ENCODE data around the gene ST8SIA5.

ST8SIA5 gene

DNA sequence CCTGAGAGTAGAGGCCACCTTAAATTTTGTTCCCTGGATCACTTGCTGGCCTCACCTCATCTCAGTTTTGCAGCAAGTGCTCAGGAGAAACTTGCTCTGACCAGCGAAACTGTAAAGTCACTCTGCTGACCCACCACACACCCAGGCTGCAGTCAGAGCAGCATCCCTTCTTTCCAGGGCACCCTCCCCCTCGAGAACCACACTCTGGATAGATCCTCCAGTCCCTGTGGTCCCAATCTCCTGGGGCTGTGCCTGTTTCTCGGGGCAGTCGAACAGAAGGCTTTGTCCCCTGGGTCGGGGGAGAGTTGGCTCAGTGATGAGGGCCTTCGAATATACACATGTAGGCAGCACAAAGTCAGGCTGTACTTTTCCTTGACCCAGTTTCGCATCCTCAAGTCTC, 18.4 kb downstream of the ST8SIA5 start:
- DNase-seq = no peak

DNA sequence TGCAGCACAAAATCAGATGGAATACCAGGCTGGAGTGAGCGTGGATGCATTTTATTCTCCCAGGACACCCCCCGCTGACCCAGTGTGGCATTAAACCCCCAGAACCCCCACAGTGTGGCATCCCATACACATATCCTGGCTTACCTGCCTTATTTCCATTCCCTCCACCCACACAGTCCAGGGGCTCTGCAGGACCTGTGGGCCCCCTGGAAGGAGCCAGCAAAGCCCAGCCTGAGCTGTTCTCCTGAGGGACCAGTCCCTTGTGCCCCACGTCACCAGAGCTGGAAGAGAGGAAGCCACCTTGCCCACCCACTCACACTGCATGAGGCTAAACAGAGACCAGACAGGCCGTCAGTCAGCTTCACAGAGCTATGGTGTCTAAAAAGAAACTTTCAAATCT, 20.1 kb downstream of the ST8SIA5 start:
- DNase-seq = no peak

DNA sequence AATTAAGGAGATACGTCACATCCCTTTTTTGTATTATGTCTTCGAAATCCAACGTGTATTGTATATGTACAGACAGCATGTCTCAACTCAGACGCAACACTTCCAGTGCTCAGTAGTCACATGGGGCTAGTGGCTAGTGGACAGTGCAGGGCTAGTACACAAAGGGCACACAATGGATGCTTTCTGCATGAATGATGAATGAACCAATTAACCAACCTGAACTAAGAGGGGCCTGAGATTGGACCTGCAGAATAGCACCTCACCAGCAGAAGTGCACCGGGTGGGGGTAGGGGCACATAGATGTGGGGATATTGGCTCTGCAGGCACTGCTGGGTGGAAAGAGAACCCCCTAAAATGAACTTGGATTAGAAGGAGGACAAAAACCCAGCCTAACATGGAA, 20.7 kb downstream of the ST8SIA5 start:
- DNase-seq = no peak

DNA sequence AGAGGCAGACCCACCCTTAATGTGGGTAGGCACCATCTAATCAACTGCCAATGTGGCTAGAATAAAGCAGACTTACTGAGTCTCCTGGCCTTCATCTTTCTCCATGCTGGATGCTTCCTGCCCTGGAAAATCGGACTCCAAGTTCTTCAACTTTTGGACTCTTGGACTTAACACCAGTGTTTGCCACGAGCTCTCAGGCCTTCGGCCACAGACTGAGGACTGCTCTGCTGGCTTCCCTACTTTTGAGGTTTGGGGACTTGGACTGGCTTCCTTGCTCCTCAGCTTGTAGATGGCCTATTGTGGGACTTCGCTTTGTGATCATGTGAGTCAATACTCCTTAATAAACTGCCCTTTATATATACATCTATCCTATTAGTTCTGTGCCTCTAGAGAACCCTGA, 21.9 kb downstream of the ST8SIA5 start:
- no peak for DNase-seq

DNA sequence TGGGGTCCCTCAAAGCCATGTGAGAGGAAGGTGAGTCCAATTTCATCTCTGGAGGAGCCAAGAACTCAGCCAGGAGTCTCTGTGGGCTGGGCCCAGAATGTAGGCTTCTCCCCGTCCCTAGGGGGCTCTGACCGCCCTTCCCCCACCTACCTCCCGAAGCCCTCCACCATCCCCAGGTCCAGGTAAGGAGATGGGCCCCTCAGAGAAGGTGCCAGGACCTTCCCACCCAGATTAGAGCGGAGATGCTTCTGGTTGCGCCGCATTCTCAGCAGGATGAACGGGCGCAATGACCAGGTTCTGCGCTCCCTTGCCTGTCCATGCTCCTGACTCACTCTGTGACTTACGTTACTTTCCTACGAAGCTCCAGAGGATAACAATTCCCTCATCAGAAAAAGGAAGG, 23.0 kb downstream of the ST8SIA5 start:
- no peak for DNase-seq

DNA sequence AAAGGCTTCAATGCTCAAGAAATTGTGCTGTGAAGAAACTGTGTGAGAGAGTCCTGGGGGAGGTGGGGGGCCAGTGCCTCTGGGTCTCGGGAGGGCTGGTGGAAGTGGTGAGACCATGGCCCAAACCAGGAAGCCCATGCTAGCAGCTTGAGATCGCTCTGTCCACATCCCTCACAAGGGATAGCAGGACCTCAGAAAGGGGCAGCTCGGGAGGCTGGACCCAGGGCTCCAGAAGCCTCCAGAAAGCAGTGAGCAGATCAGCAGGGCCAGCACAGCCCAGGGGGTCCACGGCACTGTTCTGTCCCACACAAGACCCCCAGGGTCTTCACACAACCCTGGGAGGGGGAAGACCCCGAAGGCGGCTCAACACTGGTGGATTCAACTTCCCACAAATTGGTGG, 24.1 kb downstream of the ST8SIA5 start:
- no peak for DNase-seq

DNA sequence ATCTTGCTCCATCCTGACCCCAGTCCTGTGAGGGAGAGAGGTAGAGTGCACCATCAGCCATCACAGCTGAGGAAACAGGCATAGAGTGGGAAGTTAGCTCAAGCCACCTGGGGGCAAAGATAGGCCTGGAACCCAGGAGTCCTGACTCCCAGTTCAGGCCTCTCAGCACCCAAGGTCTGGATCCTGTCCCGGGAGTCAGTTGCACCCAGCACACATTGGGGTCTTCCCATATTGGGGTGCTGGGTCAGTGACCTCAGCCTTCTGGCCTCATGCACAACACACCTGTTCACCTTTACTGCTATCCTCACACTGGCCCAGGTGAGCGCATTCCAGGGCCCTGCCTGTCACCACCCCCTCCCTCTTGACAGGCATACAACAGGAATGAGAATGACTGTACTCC, 24.7 kb downstream of the ST8SIA5 start:
- no peak for DNase-seq

DNA sequence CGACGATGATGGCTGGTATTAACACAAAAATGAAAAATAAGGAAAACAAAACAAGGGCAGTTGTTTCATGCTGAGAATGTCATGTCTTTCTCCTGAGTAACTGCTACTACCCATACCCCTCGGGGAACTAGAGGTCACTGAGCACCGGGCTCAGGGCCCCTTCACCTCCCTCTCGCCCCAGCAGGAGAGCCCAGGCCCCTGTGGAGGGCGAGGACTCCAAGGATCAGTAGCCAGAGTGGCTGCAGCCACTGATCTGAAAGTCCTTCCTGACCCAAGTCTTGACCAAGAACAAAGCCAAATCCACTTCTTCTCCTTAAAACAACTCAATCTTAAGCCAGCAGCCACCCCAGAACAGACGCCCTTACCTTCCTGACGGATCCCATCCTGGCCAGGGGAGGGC, 25.5 kb downstream of the ST8SIA5 start:
- no peak for DNase-seq

DNA sequence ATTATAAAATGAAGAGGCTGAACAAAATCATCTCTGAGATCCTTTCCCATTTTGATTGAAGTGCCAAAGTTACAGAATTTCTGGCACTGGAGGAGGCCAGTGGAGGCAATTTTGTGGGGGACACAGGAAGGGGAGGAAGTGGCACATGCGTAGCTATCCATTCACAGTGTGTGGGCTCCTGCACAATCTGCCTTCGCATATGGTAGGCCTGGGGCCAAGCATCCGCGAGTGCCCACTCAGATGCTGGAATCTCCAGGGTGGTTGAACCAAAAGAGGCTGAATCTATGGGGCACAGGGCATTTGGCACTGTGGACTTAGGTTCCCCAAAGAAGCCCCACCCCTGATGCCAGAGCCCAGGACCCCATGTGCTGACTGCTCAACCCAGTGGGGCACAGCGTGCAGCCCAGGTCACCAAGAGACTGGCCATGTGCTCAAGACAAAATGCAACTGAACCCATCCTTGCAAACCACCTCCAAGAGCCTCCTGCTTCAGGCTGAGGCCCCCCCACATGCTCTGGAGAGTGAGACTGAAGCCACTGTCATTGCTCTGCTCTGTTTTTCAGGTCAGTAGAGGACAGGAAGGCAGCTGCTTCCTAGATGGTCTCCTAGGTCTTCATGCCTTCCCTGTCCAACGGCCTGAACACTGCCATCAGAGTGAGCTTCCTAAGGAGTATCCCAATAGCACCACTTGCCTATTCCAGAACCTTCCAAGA, 28.5 kb downstream of the ST8SIA5 start:
- DNase-seq = no peak

DNA sequence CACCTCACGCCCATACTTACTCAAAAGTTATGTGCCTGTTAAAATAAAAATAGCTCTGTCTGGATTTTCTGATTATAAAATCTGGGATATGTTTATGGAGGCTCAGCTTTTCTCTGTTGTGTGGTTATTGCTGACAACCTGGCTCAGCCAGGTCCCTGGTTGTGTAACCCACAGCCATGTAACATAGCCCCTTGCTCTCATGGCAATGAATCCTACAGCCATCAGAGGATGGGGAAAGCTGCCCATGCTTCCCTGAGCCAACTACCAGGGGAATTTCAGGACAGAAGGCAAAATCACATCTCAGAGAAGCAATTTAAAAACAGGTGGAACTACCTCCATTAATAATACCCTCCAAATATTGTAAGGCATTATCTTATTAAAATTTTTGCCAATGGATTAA, 29.7 kb downstream of the ST8SIA5 start:
- DNase-seq = no peak

DNA sequence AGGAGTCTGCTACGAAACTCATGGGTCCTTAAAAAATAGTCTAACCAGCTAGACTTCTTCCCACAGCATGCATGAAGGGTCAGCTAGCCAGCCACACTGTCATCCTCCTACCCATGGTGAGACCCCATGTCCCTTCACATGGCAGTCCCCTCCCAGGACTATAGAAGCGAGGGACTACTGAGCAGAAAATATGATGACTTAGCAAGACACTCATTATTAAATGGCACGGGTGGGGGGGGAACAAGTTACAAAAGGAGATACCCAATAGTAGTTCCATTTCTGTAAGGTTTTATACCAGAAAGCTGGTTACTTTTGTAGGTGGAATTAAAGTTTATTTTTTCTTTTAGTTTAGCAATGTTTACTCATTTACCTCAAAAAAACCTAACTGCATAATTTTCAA, 31.5 kb downstream of the ST8SIA5 start:
- DNase-seq = no peak

DNA sequence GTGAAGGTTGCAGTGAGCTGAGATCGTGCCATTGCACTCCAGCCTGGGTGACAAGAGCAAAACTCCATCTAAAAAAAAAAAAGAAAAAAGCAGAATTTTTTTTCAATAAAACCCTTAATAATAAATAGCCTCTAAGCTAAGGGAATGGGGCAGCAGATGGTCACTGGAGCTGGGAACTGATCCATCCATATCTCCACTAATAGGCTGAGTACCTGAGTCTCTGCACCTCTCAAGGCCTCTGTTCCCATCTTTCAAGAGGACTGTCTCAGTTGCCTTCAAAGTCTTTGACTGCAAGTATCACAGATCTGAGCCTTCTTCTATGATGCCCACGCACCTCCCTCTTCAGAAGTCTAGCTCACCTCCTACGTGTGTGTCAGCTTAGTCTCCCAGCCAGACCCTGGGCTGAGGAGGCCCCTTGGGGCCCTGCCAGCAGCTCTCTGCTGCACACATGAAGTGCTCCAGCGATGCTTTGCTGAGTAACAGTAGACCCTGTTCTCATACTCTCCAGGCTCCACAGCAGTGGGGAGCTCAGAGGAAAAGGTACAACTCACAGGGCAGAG, 32.9 kb downstream of the ST8SIA5 start:
- no peak for DNase-seq

DNA sequence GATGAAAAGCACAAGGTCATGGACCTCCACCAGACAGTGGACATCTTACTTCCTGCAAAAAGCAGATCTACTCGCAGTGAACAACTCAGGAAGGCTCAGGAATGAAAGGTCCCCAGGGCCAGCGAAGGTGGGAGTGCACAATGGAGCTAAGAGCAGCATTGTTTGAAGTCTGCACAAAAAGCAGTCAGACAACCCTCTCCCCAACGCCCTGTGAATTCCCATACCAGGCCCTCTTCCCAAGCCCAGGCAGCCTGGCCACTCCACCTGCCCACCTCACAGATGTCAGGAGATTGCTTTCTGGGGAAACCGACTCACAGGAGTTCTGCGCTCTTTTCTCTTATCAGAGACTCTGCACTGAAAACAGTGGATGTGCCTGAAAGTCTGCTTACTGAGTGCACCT, 34.8 kb downstream of the ST8SIA5 start:
- no peak for DNase-seq

DNA sequence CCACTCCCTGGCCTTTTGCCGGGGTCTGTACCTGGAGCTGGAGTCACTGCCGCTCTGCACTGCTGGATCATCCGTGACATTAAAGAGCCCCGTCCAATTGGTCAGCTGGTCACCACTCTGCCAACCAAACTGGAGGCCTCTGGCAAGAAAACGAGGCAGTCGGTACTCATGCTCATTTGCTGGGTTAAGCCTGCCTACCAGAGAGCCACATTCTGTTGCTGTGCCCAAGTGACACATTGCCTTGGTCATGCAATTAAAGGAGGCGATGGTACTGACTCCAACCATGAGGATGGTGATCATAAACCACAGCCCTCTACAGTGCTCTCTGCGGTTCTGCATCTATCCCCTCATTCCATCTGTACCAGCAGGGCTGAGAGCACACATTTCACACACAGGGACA, 35.5 kb downstream of the ST8SIA5 start:
- DNase-seq = no peak

DNA sequence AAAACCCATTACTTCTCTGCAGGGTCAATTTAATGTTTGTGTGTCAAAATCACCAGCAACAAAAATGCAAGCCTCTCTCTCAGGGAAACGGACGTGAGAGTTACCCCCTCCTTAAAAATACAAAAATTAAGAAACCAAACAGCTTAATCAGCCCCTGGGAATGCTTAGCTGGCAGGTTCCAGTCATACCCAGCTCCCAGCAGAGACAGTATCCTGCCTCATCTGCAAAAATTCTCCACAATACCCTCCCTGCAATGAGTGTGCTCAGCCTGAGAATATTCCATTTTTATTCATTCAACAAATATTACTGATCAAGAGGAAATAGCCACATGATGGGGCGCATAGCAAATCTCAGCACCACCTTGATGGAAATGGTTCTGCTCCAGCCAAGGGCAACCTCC, 36.3 kb downstream of the ST8SIA5 start:
- DNase-seq = no peak

DNA sequence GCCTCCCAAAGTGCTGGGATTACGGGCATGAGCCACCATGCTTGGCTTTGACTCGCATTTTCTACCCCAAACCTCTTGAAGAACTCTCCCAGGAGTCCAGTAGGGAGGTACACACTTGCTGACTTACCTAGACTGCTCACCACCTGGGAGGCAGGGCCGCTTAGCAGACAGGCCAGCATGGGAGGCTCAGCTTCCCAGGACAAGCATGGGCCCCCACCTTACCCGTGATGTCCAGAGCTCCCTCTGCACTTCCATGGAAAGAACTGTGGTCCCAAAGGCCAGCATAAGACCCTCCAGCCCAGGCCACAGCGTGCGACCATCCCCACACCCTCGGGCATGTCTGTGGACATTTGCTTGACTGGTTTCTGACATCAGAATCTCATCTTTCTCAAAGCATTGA, 36.8 kb downstream of the ST8SIA5 start:
- DNase-seq = no peak

DNA sequence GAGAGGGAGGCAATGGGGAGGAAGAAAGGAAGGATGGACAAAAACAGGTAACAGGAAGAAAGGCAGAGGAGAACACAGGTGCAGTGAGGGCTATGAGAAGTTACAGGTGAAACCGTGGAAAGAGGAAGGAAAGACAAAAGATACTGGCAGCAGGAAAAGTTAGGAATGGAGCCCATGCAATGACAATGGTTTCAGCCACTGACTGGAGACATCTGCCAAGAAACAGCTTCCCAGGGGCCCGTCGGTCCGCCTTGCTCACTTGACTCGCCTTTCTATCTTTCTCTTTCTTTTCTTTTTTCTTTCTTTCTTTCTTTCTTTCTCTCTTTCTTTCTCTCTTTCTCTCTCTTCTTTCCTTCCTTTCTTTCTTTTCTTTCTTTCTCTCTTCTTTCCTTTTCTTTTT, 37.5 kb downstream of the ST8SIA5 start:
- DNase-seq = no peak

DNA sequence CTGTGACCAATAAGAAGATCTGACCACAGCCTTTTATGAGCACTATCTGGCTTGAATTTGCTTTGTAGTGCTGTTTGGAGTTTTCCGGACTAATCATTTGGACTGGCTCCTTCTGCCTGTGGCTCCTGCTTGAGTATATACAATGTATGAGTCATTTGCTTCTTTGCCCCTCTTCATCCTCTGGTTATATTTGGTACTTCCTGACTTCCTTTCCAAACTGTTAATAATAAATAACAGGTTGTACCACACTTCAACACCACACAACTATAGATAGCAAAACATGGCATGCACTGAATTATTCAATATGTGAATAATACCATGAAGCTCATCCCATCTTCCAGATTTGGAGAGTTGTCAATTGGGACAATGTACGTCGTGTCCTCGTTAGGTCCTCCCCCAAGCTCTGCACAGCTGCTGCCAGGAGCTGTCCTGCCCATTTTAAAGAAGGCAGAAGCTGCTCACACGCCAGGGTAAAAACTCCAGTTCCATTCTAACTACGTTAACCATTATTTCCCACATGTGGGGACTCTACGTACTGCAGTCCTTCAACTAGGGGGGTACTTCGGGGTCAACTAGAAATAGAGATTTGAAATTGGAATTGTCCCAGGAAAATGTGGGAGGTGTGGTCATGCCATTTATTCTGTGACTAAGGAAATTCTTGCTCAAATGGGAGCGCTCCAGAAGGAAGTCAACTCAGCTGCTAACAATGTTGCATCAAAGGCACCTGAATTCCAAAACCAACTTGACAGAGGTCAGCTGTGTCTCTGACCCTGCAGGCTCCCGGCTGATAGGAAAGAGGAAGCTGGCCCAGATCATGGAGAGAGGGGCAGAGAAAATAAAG, 38.1 kb downstream of the ST8SIA5 start:
- DNase-seq = no peak

DNA sequence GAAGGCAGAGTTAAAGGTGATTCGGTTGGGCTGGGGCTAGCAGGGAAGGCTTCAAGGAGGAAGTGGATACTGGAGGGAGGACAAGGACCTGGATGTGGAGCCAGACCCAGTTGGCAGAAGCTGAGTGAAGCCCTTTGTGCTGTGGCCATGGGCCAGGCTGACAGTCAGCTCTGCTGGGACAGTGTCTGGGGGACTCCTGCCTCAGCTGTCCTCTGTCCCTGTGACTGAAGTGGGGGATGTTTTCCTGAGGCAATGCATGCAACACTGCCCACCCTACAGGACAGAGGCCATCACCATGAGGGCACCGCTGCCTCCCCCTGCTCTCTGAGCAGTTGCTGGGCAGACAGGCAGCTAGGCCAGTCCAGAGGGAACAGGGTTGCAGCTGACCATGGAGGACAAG, 40.0 kb downstream of the ST8SIA5 start:
- DNase-seq = no peak

DNA sequence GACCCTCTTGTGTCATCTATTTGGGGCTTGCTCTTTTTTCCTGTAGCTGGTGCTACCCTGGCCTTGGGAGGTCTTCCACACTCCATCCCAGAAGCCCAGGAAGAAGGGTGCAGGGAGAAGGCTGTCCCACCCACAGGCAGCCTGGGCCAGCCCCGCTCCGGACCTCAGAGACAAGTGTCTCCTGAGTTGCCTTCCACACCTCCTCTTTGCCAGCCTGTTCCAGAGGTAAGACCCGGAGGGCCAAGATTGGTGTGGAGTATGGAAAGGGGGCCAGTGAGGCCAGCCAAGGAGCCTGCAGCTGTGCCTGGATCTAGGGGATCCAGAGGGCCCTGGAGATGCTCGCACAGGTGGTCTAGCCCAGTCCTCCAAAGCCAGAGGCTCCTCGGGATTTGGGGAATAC, 40.5 kb downstream of the ST8SIA5 start:
- no peak for DNase-seq

DNA sequence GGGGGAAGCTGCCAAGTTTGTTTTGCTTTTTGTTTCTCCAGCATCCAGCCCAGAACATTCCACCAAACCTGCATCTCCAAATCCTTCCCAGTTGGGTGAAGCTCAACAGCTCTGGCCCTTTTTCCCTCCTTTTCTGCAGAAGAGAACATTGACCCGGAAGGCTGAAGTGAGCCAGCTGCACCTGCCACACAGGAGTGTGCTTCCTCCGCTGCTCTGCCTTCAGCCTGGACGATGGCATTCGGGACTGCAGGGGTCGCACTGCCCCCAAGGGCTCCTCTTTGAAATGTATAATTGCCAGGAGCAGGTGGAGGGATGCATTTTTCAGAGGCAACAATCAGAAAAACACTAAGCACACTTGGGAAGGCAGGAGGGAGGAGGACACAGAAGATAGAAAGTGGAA, 41.8 kb downstream of the ST8SIA5 start:
- DNase-seq = no peak

DNA sequence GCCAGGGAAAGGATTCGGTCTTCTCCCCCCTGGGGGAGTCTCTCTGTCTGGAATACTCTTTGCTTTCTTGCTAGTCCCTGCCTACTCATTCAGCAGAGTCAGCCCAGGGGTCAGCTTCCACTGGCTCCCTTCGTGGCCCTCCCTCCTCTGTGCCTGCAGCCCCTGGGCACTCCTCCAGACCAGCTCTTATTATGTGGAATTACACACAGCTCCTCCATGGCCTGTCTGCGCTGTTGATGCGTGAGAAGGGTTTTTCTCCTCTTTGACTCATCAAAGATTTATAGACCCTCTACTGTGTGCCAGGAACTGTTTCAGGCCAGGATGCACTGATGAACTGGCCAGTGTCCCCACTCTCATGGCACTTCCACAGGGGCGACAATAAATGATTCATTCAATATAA, 44.4 kb downstream of the ST8SIA5 start:
- DNase-seq = no peak

DNA sequence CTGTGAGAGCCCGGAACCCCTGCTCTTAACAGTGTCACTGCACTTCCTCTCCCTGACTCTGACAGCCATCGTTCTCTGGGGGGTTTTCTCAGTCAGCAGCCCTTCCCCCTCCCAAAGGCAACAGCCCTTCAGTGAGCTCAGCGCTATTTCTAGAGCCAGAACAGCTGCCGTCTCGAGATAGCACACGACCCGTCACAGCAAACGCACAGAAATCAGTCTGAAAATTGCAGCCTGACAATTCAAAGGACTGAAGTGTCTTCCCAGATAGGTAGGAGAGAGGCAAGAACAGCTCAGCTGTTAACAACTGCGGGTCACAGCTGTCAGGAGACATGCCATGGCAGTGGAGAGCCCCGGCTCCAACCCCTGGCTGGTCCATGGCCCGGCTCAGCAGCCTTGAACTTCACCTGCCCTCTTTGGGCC, 45.4 kb downstream of the ST8SIA5 start:
- DNase-seq = no peak

DNA sequence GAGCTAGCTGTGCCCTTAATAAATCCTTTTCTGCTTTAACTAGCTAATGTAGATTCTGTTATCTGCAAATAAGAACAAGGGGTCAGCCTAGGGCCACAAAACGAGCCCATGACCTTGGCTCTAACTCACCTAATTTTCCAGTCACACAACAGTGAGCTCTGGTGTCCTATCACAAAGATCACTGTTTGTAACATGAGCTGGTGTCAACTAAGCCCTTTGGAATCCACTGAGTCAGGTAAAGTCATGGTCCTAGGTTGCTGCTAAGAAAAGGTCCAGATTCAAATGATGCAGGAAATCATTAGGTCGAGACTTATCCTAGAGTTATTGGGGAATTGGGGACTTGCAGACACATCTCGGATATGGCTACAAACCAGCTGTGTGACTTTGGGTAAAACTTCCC, 49.9 kb downstream of the ST8SIA5 start:
- no peak for DNase-seq
